Activated effector memory CD4-positive, alpha-beta T cell treated with anti-CD3 and anti-CD28 coated beads, Interleukin-2, amount 50 U/mL, for 16 hours (primary cell): ENCODE data around the gene CKAP4.
"Not testable (repeated sequence)": the region's sequence is repeated elsewhere in the genome, so short reads cannot be mapped to it uniquely, and the experiment has no call there.

Source experiments
- DNase-seq: peaks from one replicate; pipeline ENCODE4 v3.0.0-alpha.2; 2020

The CKAP4 gene

GRCh38 chr12:106247674-106248311 lies at the start of gene CKAP4:
Gene CKAP4, minus strand, starts transcription at chr12:106248020. Its CDS starts 169 bp downstream, at chr12:106247851.
- DNase-seq, result peak; percentile 86

- no peak for DNase-seq
Observed at GRCh38 chr12:106297075-106297474, 49.3 kb upstream of the CKAP4 start.

GRCh38 chr12:106296179-106296877 lies 48.5 kb upstream of the CKAP4 start:
- no peak for DNase-seq

GRCh38 chr12:106292339-106292738 lies 44.5 kb upstream of the CKAP4 start:
- no peak for DNase-seq

GRCh38 chr12:106291342-106291741 lies 43.5 kb upstream of the CKAP4 start:
- DNase-seq, result no peak

GRCh38 chr12:106290666-106291065 lies 42.8 kb upstream of the CKAP4 start:
- DNase-seq, result no peak

GRCh38 chr12:106289196-106289681 lies 41.4 kb upstream of the CKAP4 start:
- no peak for DNase-seq

- DNase-seq, result peak; percentile 76
Observed at GRCh38 chr12:106288494-106289195, 40.8 kb upstream of the CKAP4 start.

GRCh38 chr12:106288101-106288493 lies 40.3 kb upstream of the CKAP4 start:
- DNase-seq, result no peak

GRCh38 chr12:106287364-106287763 lies 39.5 kb upstream of the CKAP4 start:
- DNase-seq, result no peak

- DNase-seq, result not testable (repeated sequence)
Observed at GRCh38 chr12:106286576-106287162, 38.8 kb upstream of the CKAP4 start.

GRCh38 chr12:106285982-106286381 lies 38.2 kb upstream of the CKAP4 start:
- no peak for DNase-seq

GRCh38 chr12:106284358-106285105 lies 36.7 kb upstream of the CKAP4 start:
- DNase-seq, result no peak

- DNase-seq, result peak; percentile 73
Observed at GRCh38 chr12:106282457-106283097, 34.8 kb upstream of the CKAP4 start.

GRCh38 chr12:106281804-106282203 lies 34.0 kb upstream of the CKAP4 start:
- DNase-seq, result no peak

- no peak for DNase-seq
Observed at GRCh38 chr12:106281056-106281782, 33.4 kb upstream of the CKAP4 start.

- no peak for DNase-seq
Observed at GRCh38 chr12:106280106-106280505, 32.3 kb upstream of the CKAP4 start.

GRCh38 chr12:106276032-106276740 lies 28.4 kb upstream of the CKAP4 start:
- DNase-seq, result no peak

- no peak for DNase-seq
Observed at GRCh38 chr12:106275458-106275857, 27.6 kb upstream of the CKAP4 start.

GRCh38 chr12:106274575-106275121 lies 26.8 kb upstream of the CKAP4 start:
- DNase-seq, result no peak
